ENCODE results near the gene EDARADD. TPM values are rescaled to one million over a fixed set of nuclear protein-coding genes. Genes with fewer than 3 reads are reported as not detected.

The EDARADD gene
- polyA plus RNA-seq, 1 donor (not counting 4 experiments of a cell fraction or from before 2014, with no cell fraction given): 12.3 TPM

DNA sequence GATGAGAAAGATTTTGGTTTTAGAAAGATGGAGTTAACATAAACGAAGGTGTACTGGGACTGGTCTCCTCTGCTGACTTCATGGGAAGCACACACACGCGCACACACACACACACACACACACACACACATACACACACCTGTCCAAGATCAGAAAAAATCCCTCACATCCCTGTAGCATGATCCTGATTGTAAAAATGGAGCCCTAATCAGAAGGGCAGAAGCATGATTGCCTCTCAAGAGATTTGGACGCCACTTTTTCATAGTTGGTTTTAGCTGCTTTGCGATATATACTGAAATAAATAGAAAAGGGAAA, 73.2 kb downstream of the EDARADD start:
- DNase-seq (ENCODE audit: low read depth, low spot score) (no peak), FAIRE-seq (no peak)
- Histone ChIP-seq H3K4me3 (ENCODE audit: control insufficient read depth in 2 of 3, extremely low read depth in 1 of 3, insufficient read depth in 2 of 3, low read depth in 1 of 3, low read length in 3 of 3) (no peak overlapping the region), H3K9me3 (ENCODE audit: control insufficient read depth, low read depth, low read length) (no peaks in the 10 kb centered on the region), H3K27me3 (ENCODE audit: control insufficient read depth, extremely low read depth, insufficient read depth, low read length) (no peaks in the 10 kb centered on the region), H4K20me1 (ENCODE audit: control insufficient read depth, extremely low read depth, insufficient read depth, low read length) (no peaks in the 10 kb centered on the region), H3K4me1 (ENCODE audit: control insufficient read depth, extremely low read depth, insufficient read depth, low read length) (peaks cover 22% of the 10 kb centered on the region), H3K36me3 (ENCODE audit: control insufficient read depth in 2 of 2, extremely low read depth in 1 of 2, insufficient read depth in 2 of 2, low read length in 2 of 2) (no peaks in the 10 kb centered on the region), H3K4me2 (ENCODE audit: control insufficient read depth, extremely low read depth, insufficient read depth, low read depth, low read length) (no peak overlapping the region), H3K79me2 (ENCODE audit: control insufficient read depth, insufficient read depth, low read length) (no peaks in the 10 kb centered on the region), H3K9ac (ENCODE audit: control insufficient read depth, extremely low read depth, insufficient read depth, low read length) (no peak overlapping the region), H2AFZ (ENCODE audit: control insufficient read depth, low read length) (no peak overlapping the region), H3K27ac (ENCODE audit: control insufficient read depth, insufficient read depth, low read length) (no peak overlapping the region), H3K9me1 (ENCODE audit: control insufficient read depth, extremely low read depth, insufficient read depth, low read length) (no peaks in the 10 kb centered on the region)
- dilution Hi-C loops (cut with MboI; ENCODE audit: extremely low pct_ligation_motif_present, low sequenced_read_pairs): no loop called here
- TF ChIP-seq, protein P1, sequence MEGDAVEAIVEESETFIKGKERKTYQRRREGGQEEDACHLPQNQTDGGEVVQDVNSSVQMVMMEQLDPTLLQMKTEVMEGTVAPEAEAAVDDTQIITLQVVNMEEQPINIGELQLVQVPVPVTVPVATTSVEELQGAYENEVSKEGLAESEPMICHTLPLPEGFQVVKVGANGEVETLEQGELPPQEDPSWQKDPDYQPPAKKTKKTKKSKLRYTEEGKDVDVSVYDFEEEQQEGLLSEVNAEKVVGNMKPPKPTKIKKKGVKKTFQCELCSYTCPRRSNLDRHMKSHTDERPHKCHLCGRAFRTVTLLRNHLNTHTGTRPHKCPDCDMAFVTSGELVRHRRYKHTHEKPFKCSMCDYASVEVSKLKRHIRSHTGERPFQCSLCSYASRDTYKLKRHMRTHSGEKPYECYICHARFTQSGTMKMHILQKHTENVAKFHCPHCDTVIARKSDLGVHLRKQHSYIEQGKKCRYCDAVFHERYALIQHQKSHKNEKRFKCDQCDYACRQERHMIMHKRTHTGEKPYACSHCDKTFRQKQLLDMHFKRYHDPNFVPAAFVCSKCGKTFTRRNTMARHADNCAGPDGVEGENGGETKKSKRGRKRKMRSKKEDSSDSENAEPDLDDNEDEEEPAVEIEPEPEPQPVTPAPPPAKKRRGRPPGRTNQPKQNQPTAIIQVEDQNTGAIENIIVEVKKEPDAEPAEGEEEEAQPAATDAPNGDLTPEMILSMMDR (optimal IDR thresholded peaks at IDR 0.05 in 1 of 3, IDR thresholded peaks at IDR 0.05 in 1 of 3, conservative IDR thresholded peaks at IDR 0.05 in 1 of 3; ENCODE audit: extremely low read depth in 1 of 3, insufficient read depth in 2 of 3, low read length in 3 of 3): no peak
- TF ChIP-seq EZH2 (IDR thresholded peaks at IDR 0.05; ENCODE audit: low read length): no peak

DNA sequence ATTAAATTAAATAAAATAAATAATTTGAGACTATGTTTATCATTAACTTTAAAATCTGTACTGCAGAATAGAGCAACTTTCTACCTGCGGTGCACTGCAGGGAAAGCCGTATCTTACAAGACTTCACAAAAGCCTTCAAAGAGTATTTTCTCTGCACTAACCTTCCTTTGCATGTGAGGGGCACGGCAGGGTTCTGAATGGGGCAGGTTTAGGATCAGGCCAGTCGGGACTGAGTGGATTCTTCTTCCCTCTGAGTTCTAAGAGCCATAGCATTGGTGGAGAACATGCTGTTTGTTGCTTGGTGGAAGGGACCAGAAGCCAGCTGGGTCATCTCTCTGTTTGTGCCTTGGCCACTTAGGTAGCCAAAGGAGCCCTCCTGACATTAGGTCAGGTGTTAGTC, 74.5 kb downstream of the EDARADD start:
- no peaks in the 10 kb centered on the region for H3K27me3 ChIP-seq (ENCODE audit: control insufficient read depth, extremely low read depth, insufficient read depth, low read length)
- no peak overlapping the region for H3K27ac ChIP-seq (ENCODE audit: control insufficient read depth, insufficient read depth, low read length)
- no peak overlapping the region for H3K4me3 ChIP-seq (ENCODE audit: control insufficient read depth in 2 of 3, extremely low read depth in 1 of 3, insufficient read depth in 2 of 3, low read depth in 1 of 3, low read length in 3 of 3)
- H2AFZ ChIP-seq (ENCODE audit: control insufficient read depth, low read length): no peak overlapping the region
- dilution Hi-C loops (cut with MboI; ENCODE audit: extremely low pct_ligation_motif_present, low sequenced_read_pairs): no loop called here
- no peaks in the 10 kb centered on the region for H3K36me3 ChIP-seq (ENCODE audit: control insufficient read depth in 2 of 2, extremely low read depth in 1 of 2, insufficient read depth in 2 of 2, low read length in 2 of 2)
- H3K79me2 ChIP-seq (ENCODE audit: control insufficient read depth, insufficient read depth, low read length): no peaks in the 10 kb centered on the region
- FAIRE-seq (no peak), DNase-seq (ENCODE audit: low read depth, low spot score) (no peak)
- no peak overlapping the region for H3K4me2 ChIP-seq (ENCODE audit: control insufficient read depth, extremely low read depth, insufficient read depth, low read depth, low read length)
- H3K9me3 ChIP-seq (ENCODE audit: control insufficient read depth, low read depth, low read length): no peaks in the 10 kb centered on the region
- H3K4me1 ChIP-seq (ENCODE audit: control insufficient read depth, extremely low read depth, insufficient read depth, low read length): peaks cover 27% of the 10 kb centered on the region
- no peak overlapping the region for H3K9ac ChIP-seq (ENCODE audit: control insufficient read depth, extremely low read depth, insufficient read depth, low read length)
- TF ChIP-seq, protein P1 (optimal IDR thresholded peaks at IDR 0.05 in 1 of 3, IDR thresholded peaks at IDR 0.05 in 1 of 3, conservative IDR thresholded peaks at IDR 0.05 in 1 of 3; ENCODE audit: extremely low read depth in 1 of 3, insufficient read depth in 2 of 3, low read length in 3 of 3): no peak
- no peak for TF ChIP-seq EZH2 (IDR thresholded peaks at IDR 0.05; ENCODE audit: low read length)
- no peaks in the 10 kb centered on the region for H3K9me1 ChIP-seq (ENCODE audit: control insufficient read depth, extremely low read depth, insufficient read depth, low read length)
- H4K20me1 ChIP-seq (ENCODE audit: control insufficient read depth, extremely low read depth, insufficient read depth, low read length): no peaks in the 10 kb centered on the region

All from keratinocyte (primary cell).